ENCODE data around the gene USP44.

GRCh38 chr12:95548056-95548538, 3.2 kb downstream of the USP44 start:
- TF ChIP-seq EZH2 (IDR thresholded peaks at IDR 0.05; ENCODE audit: insufficient read depth, poor library complexity, severe bottlenecking) (no peak), EZH2phosphoT487 (IDR thresholded peaks at IDR 0.05; ENCODE audit: insufficient read depth, low read depth) (no peak)

Data from GM23248 (cell line).